Body of pancreas (tissue), 4 donors: ENCODE data around the gene VIT. TPM values are rescaled to one million over a fixed set of nuclear protein-coding genes. Genes with fewer than 3 reads are reported as not detected.

Experiments
- ATAC-seq: fragments of 150-250 bp; one replicate; pipeline ENCODE4 v1.9.1; 2016
- DNase-seq, 4 donors: peaks; one replicate each; pipeline ENCODE4 v3.0.0-alpha.2; 2019
- H3K27ac ChIP-seq, 4 donors: fragments of 200-600 bp; sonication (generic); 1 replicate in 3 of 4; 2 replicates in 1 of 4; pipeline versions ENCODE4 v1.5.1 to v1.6.1; 2016 to 2019; ENCODE audit warnings: mild to moderate bottlenecking in 1 of 4, mixed read lengths in 1 of 4, moderate library complexity in 1 of 4
- H3K27me3 ChIP-seq, 2 donors: fragments of 200-600 bp; sonication (generic); one replicate each; pipeline ENCODE4 v1.6.0; 2016; ENCODE audit warnings: mild to moderate bottlenecking in 1 of 2
- H3K36me3 ChIP-seq, 2 donors: fragments of 200-600 bp; sonication (generic); replicated peaks in 1 of 2; 2 replicates each; pipeline ENCODE4 v1.5.1; 2016; ENCODE audit warnings: low read depth in 2 of 2; ENCODE audit not compliant: insufficient read depth in 1 of 2
- H3K4me1 ChIP-seq: fragments of 200-600 bp; sonication (generic); one replicate; pipeline ENCODE4 v1.6.0; 2016
- H3K4me3 ChIP-seq, 2 donors: fragments of 200-600 bp; sonication (generic); 1 replicate in 1 of 2; 2 replicates in 1 of 2; pipeline ENCODE4 v1.5.1; 2016 to 2019
- H3K9me3 ChIP-seq, 3 donors: fragments of 200-600 bp; sonication (generic); 1 replicate in 2 of 3; 2 replicates in 1 of 3; pipeline ENCODE4 v1.5.1; 2016
- CTCF ChIP-seq, 7 experiments: fragments of 450-650 bp in 4 of 7; fragments of 200-600 bp in 3 of 7; sonication (generic) in 3 of 7; IDR thresholded peaks; one replicate each; pipeline ENCODE4 v1.5.1; 2016 to 2019; ENCODE audit warnings: antibody characterized with exemption in 7 of 7
- POLR2A ChIP-seq, 3 donors: fragments of 450-650 bp; IDR thresholded peaks; one replicate each; pipeline ENCODE4 v1.6.1; 2016; ENCODE audit warnings: antibody characterized with exemption in 3 of 3, mild to moderate bottlenecking in 2 of 3
- WGBS, 2 donors: methylation state at CpG; one replicate each; pipeline ENCODE4 v1.1.5; 2017; 5-methylcytosine and 5-hydroxymethylcytosine counted together
- intact Hi-C: fragments of 100-400 bp; cut with DNase I; formaldehyde crosslinking; loops from one replicate; pipeline ENCODE4 v1.15.1; 2023
- total RNA-seq, 2 donors: library from RNA; depleted of rRNA; stranded (reverse); fragments of >200 nt; gene quantifications; one replicate each; pipeline ENCODE4 v1.1.0, GENCODE V29; 2016

VIT gene
- total RNA-seq, 2 donors from 2014 or later: 0.99 to 2.6 TPM

GRCh38 chr2:36662638-36663037, 33.9 kb upstream of the VIT start:
- no peak overlapping the region for H3K4me3 ChIP-seq
- 68 to 70% methylated on average over 8 of the region's 8 CpGs for WGBS, 2 donors
- H3K27ac ChIP-seq: no peak overlapping the region
- H3K27me3 ChIP-seq: no peaks in the 10 kb centered on the region
- no peaks in the 10 kb centered on the region for H3K4me1 ChIP-seq
- no peaks in the 10 kb centered on the region for H3K9me3 ChIP-seq
- TF ChIP-seq POLR2A (IDR thresholded peaks at IDR 0.05) (no peak), CTCF (IDR thresholded peaks at IDR 0.05) (no peak)
- no peaks in the 10 kb centered on the region for H3K36me3 ChIP-seq
- intact Hi-C loops: no loop called here
- no peak for ATAC-seq
- no peak for DNase-seq

- TF ChIP-seq POLR2A (IDR thresholded peaks at IDR 0.05) (no peak), CTCF (IDR thresholded peaks at IDR 0.05) (no peak)
- WGBS, 2 donors: 38 to 43% methylated on average over 2 of the region's 2 CpGs
- Histone ChIP-seq H3K4me1 (no peaks in the 10 kb centered on the region), H3K27me3 (no peaks in the 10 kb centered on the region), H3K36me3 (no peaks in the 10 kb centered on the region), H3K4me3 (no peak overlapping the region), H3K27ac (no peak overlapping the region), H3K9me3 (no peaks in the 10 kb centered on the region)
- ATAC-seq (no peak), DNase-seq (no peak)
- intact Hi-C loops: no loop called here
Measured at GRCh38 chr2:36663295-36663694, 33.2 kb upstream of the VIT start.

- 28 to 29% methylated on average over 12 of the region's 12 CpGs for WGBS, 2 donors
- no peaks in the 10 kb centered on the region for H3K27me3 ChIP-seq
- peak; percentile 9 to 46 (median 24) for DNase-seq
- intact Hi-C loops: no loop called here
- no peaks in the 10 kb centered on the region for H3K9me3 ChIP-seq
- no peaks in the 10 kb centered on the region for H3K36me3 ChIP-seq
- no peaks in the 10 kb centered on the region for H3K4me1 ChIP-seq
- no peak overlapping the region for H3K27ac ChIP-seq
- H3K4me3 ChIP-seq: no peak overlapping the region
- TF ChIP-seq POLR2A (IDR thresholded peaks at IDR 0.05) (no peak), CTCF (IDR thresholded peaks at IDR 0.05) (peak; percentile 41 to 85 (median 76))
- ATAC-seq: peak; percentile 85
Measured at GRCh38 chr2:36663851-36664695, 32.4 kb upstream of the VIT start.

- TF ChIP-seq CTCF (IDR thresholded peaks at IDR 0.05) (no peak), POLR2A (IDR thresholded peaks at IDR 0.05) (no peak)
- Histone ChIP-seq H3K4me1 (no peaks in the 10 kb centered on the region), H3K27me3 (no peaks in the 10 kb centered on the region), H3K9me3 (no peaks in the 10 kb centered on the region), H3K27ac (no peak overlapping the region), H3K36me3 (no peaks in the 10 kb centered on the region), H3K4me3 (no peak overlapping the region)
- WGBS, 2 donors: 11 to 22% methylated on average over 1 of the region's 1 CpG
- ATAC-seq (no peak), DNase-seq (no peak)
- intact Hi-C loops: loop anchor here (5.0 kb wide), 1 partner anchor 317 kb away; no protein-coding TSS in a partner anchor
Measured at GRCh38 chr2:36664696-36665076, 31.8 kb upstream of the VIT start.

- no peak for DNase-seq
- Histone ChIP-seq H3K9me3 (no peaks in the 10 kb centered on the region), H3K4me1 (no peaks in the 10 kb centered on the region), H3K27me3 (no peaks in the 10 kb centered on the region), H3K27ac (no peak overlapping the region), H3K36me3 (no peaks in the 10 kb centered on the region), H3K4me3 (no peak overlapping the region)
- WGBS, 2 donors: 60 to 69% methylated on average over 9 of the region's 9 CpGs
- no peak for ATAC-seq
- intact Hi-C loops: loop anchor here (5.0 kb wide), 1 partner anchor 321 kb away; no protein-coding TSS in a partner anchor
- no peak for TF ChIP-seq CTCF (IDR thresholded peaks at IDR 0.05)
- no peak for TF ChIP-seq POLR2A (IDR thresholded peaks at IDR 0.05)
Measured at GRCh38 chr2:36667931-36668330, 28.6 kb upstream of the VIT start.
